ENCODE results near the gene WARS2.

Gene WARS2

DNA sequence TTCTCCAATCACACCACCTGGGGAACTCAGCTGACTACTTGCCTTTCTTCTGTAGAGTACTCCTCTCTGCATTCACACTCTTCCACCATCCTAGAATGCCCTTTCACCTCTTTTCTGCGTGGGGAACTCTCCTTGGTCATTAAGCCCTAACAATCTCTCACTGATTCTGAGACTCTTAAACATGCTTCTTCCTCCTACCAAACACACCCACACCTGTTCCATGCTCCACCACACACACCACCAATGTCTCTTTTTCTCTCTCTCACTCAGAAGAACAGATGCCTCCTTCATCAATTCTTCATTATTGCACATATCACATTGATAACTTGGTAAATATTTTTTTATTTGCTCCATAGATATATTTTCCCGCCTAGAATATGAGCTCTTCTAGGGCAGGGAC lies 53.6 kb downstream of the WARS2 start:
- Histone ChIP-seq H3K79me2 (no peaks in the 10 kb centered on the region), H3K4me3 (ENCODE audit: low read depth, low read length) (no peak overlapping the region), H3K4me1 (no peaks in the 10 kb centered on the region), H3K36me3 (ENCODE audit: control insufficient read depth, insufficient read depth, low read length) (no peaks in the 10 kb centered on the region), H2AFZ (no peak overlapping the region), H3K9me3 (ENCODE audit: control insufficient read depth, low read length) (no peaks in the 10 kb centered on the region), H3K27me3 (ENCODE audit: control insufficient read depth, insufficient read depth, low read length) (no peaks in the 10 kb centered on the region), H3K27ac (no peak overlapping the region), H3K4me2 (ENCODE audit: low read length) (no peak overlapping the region), H3K9ac (no peak overlapping the region)
- TF ChIP-seq, protein P1, sequence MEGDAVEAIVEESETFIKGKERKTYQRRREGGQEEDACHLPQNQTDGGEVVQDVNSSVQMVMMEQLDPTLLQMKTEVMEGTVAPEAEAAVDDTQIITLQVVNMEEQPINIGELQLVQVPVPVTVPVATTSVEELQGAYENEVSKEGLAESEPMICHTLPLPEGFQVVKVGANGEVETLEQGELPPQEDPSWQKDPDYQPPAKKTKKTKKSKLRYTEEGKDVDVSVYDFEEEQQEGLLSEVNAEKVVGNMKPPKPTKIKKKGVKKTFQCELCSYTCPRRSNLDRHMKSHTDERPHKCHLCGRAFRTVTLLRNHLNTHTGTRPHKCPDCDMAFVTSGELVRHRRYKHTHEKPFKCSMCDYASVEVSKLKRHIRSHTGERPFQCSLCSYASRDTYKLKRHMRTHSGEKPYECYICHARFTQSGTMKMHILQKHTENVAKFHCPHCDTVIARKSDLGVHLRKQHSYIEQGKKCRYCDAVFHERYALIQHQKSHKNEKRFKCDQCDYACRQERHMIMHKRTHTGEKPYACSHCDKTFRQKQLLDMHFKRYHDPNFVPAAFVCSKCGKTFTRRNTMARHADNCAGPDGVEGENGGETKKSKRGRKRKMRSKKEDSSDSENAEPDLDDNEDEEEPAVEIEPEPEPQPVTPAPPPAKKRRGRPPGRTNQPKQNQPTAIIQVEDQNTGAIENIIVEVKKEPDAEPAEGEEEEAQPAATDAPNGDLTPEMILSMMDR (IDR thresholded peaks at IDR 0.05) = no peak

DNA sequence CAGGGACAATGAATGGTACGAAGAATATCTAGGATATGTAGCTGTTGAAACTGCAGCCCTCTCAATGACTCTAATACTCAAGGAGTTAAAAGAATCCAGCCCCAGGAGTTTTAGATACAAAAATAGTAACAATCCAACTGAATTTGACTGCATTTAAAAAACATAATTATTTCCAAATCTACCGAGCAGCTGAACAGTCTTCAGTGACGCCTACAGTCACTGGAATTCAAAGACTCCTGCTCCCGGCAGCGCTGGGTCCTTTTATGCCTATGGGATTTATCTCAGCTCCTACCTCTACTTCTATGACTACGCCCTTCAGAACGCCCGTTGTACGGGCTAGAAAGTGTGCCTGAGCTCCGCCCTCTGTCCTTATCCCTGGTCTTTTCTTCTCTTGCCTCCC lies 55.7 kb downstream of the WARS2 start:
- TF ChIP-seq, protein P1 (IDR thresholded peaks at IDR 0.05) = no peak
- Histone ChIP-seq H3K27me3 (ENCODE audit: control insufficient read depth, insufficient read depth, low read length) (no peaks in the 10 kb centered on the region), H3K9ac (no peak overlapping the region), H2AFZ (no peak overlapping the region), H3K9me3 (ENCODE audit: control insufficient read depth, low read length) (no peaks in the 10 kb centered on the region), H3K79me2 (no peaks in the 10 kb centered on the region), H3K36me3 (ENCODE audit: control insufficient read depth, insufficient read depth, low read length) (no peaks in the 10 kb centered on the region), H3K4me3 (ENCODE audit: low read depth, low read length) (no peak overlapping the region), H3K27ac (peak overlapping the region; percentile 19), H3K4me1 (no peaks in the 10 kb centered on the region), H3K4me2 (ENCODE audit: low read length) (no peak overlapping the region)

DNA sequence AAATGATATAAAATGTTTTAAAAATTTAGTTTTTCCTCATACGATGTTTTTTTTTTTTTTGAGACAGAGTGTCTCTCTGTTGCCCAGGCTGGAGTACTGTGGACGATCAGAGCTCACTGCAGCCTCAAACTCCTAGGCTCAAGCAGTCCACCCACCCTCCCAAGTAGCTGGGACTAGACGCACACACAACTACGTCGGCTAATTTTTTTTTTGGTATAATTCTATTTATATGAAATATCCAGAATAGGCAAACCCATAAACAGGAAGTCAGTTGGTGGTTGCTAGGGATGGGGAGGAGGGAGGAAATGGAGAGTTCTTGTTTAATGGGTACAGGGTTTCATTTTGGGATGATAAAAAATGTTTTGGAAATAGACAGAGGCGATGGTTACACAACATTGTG lies 56.5 kb downstream of the WARS2 start:
- no peaks in the 10 kb centered on the region for H3K4me1 ChIP-seq
- H3K27me3 ChIP-seq (ENCODE audit: control insufficient read depth, insufficient read depth, low read length) = no peaks in the 10 kb centered on the region
- H2AFZ ChIP-seq = no peak overlapping the region
- TF ChIP-seq, protein P1 (IDR thresholded peaks at IDR 0.05) = no peak
- no peak overlapping the region for H3K4me2 ChIP-seq (ENCODE audit: low read length)
- H3K27ac ChIP-seq = no peak overlapping the region
- no peaks in the 10 kb centered on the region for H3K9me3 ChIP-seq (ENCODE audit: control insufficient read depth, low read length)
- H3K9ac ChIP-seq = no peak overlapping the region
- no peaks in the 10 kb centered on the region for H3K36me3 ChIP-seq (ENCODE audit: control insufficient read depth, insufficient read depth, low read length)
- H3K79me2 ChIP-seq = no peaks in the 10 kb centered on the region
- no peak overlapping the region for H3K4me3 ChIP-seq (ENCODE audit: low read depth, low read length)

DNA sequence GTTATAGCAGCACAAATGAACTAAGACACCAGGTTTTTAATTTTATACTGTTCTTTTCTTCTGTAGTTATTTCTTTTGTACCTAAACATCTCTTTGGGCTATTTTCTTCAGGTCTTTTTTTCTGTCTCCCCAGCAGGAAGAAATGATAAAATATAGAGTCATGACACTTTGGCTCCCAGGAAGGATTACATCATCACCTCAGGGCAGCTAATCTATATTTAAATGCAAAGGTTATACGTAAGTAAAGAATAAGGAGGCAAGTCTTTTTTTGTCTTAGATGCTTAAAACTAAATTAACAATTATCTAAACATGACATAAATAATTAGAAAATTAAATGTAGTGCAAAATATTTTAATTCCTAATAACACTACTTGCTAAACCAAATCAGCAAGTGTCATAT lies 57.0 kb downstream of the WARS2 start:
- Histone ChIP-seq H2AFZ (no peak overlapping the region), H3K4me2 (ENCODE audit: low read length) (no peak overlapping the region), H3K27me3 (ENCODE audit: control insufficient read depth, insufficient read depth, low read length) (no peaks in the 10 kb centered on the region), H3K4me3 (ENCODE audit: low read depth, low read length) (no peak overlapping the region), H3K27ac (no peak overlapping the region), H3K9ac (no peak overlapping the region), H3K4me1 (no peaks in the 10 kb centered on the region), H3K9me3 (ENCODE audit: control insufficient read depth, low read length) (no peaks in the 10 kb centered on the region), H3K79me2 (no peaks in the 10 kb centered on the region), H3K36me3 (ENCODE audit: control insufficient read depth, insufficient read depth, low read length) (no peaks in the 10 kb centered on the region)
- TF ChIP-seq, protein P1 (IDR thresholded peaks at IDR 0.05) = no peak

DNA sequence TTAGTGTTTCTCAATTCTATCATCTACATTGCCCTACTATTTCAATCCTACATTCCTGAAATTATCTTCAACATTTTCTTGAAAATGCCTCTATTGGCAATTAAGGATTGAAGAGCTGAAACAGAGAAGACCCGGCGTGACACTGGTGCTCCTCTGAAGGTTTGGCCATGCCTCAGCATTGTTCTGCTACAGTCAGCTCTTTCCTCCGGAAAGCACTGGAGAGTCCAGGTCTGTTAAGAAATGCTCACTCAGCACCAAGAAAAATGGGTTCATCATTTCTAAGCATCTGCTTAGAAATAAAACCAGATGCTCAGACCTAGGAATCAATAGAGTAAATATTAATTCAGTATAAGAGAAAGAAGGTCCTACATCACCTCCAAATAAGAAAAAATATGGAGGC lies 58.8 kb downstream of the WARS2 start:
- Histone ChIP-seq H3K4me2 (ENCODE audit: low read length) (no peak overlapping the region), H3K9ac (no peak overlapping the region), H3K27me3 (ENCODE audit: control insufficient read depth, insufficient read depth, low read length) (no peaks in the 10 kb centered on the region), H3K79me2 (no peaks in the 10 kb centered on the region), H3K36me3 (ENCODE audit: control insufficient read depth, insufficient read depth, low read length) (no peaks in the 10 kb centered on the region), H3K4me1 (no peaks in the 10 kb centered on the region), H3K27ac (no peak overlapping the region), H3K4me3 (ENCODE audit: low read depth, low read length) (no peak overlapping the region), H2AFZ (no peak overlapping the region), H3K9me3 (ENCODE audit: control insufficient read depth, low read length) (no peaks in the 10 kb centered on the region)
- TF ChIP-seq, protein P1 (IDR thresholded peaks at IDR 0.05) = no peak

Data from parathyroid adenoma (tissue), 2 donors.